ENCODE results near the gene TAC4.
"Not testable (repeated sequence)": the region's sequence is repeated elsewhere in the genome, so short reads cannot be mapped to it uniquely, and the experiment has no call there.

The TAC4 gene

DNA sequence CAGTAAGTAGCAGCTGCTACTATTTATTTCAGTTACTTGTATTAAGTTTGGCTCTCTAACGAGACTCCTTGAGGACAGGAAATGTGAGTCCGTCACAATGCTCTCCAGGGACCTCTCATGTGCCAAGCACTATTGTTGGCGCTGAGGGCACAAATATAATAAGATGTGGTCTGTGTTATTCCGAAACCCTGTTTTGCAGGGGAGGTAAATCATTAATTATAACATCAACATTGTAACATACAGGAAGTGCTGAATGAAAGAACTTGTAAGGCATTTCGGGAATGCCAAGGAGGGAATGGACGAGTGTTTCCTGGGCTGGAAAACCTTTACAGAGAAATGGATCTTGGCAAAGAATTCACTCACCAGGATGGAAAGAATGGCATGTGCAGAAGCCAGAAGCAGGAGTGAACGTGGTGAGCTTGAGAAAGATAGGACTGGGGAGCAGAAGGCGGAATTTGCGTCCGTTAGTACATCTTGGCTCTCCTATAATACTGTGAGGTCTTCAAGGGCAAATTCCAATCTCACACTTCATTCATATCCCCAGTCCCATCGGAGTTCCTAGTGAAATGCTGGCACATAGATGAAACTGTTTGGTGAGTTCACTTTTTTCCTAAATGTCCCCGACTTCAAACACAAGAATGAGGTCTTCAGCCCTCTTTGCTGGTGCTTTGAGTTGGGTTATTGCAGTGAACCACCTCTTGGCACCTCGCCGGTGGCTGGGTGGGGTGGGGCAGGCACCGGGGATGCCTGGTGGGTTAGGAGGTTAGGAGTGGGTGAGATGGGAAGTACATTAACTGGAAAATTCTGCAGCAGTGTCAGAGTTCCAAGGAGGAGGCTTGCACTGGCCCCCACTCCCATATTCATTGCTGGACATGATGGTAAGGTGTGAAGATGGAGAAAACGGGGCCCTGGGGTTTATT is 11.5 kb downstream of the TAC4 start:
- peaks cover 15% of the 10 kb centered on the region for H3K36me3 ChIP-seq (ENCODE audit: control insufficient read depth, insufficient read depth, low read length)
- no peak overlapping the region for H3K9ac ChIP-seq (ENCODE audit: low read depth, low read length)
- no peaks in the 10 kb centered on the region for H3K4me1 ChIP-seq (ENCODE audit: control insufficient read depth, insufficient read depth, low read length)

DNA sequence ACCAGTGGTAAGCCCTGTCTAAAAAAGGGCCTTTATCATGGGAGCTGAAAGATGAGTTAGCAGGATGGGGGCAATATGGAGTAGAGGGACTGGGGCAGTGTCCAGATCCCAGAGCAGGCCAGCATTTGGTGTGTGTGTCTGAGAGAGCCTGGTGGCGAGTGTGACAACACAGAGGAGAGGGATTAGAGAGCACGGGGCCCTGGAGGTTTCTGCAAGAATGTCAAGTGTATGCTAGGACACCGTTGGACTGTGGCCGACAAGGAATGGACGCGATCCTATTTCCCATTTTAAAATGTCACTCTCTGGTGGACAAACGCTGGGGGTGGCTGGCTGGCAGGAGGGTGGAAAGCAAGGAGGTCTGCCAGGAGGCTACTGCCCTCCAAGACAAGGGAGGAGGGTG is 12.4 kb downstream of the TAC4 start:
- H3K4me3 ChIP-seq (ENCODE audit: low read depth, low read length): no peak overlapping the region
- no peak overlapping the region for H3K9ac ChIP-seq (ENCODE audit: low read depth, low read length)
- no peaks in the 10 kb centered on the region for H3K4me1 ChIP-seq (ENCODE audit: control insufficient read depth, insufficient read depth, low read length)
- H3K36me3 ChIP-seq (ENCODE audit: control insufficient read depth, insufficient read depth, low read length): peaks cover 15% of the 10 kb centered on the region
- H3K27me3 ChIP-seq (ENCODE audit: control insufficient read depth, insufficient read depth, low read length): no peaks in the 10 kb centered on the region
- H3K9me3 ChIP-seq (ENCODE audit: control insufficient read depth, insufficient read depth, low read length): no peaks in the 10 kb centered on the region

More for the DNA sequence above, 11.5 kb downstream of the TAC4 start:
- no peak overlapping the region for H3K4me3 ChIP-seq (ENCODE audit: low read depth, low read length)
- H3K9me3 ChIP-seq (ENCODE audit: control insufficient read depth, insufficient read depth, low read length): no peaks in the 10 kb centered on the region
- no peaks in the 10 kb centered on the region for H3K27me3 ChIP-seq (ENCODE audit: control insufficient read depth, insufficient read depth, low read length)

DNA sequence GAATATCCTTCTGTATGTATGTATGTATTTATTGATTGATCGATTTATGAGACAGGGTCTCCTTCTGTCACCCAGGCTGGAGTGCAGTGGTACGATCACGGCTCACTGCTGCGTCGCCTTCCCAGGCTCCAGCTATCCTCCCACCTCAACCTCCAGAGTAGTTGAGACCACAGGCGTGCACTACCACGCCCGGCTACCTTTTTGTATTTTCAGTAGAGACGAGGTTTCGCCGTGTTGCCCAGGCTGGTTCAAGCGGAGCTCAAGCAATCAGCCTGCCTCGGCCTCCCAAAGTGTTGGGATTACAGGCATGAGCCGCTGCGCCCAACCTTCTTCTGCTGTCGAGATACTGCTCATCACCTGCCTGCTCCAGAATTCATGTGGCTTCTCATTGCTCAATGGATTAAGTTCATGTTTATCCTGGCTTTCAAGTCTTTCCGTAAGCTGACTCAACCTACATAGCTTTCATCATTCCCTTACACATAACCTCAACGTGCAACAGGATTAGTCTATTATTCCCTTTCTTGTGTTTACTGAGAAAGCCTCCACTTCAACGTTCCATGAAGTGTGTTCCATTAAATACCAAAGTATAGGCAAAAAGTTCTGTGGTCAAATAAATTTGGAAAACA is 13.6 kb downstream of the TAC4 start:
- no peak overlapping the region for H3K4me3 ChIP-seq (ENCODE audit: low read depth, low read length)
- H3K4me1 ChIP-seq (ENCODE audit: control insufficient read depth, insufficient read depth, low read length): no peaks in the 10 kb centered on the region
- H3K36me3 ChIP-seq (ENCODE audit: control insufficient read depth, insufficient read depth, low read length): peaks cover 15% of the 10 kb centered on the region
- H3K9me3 ChIP-seq (ENCODE audit: control insufficient read depth, insufficient read depth, low read length): no peaks in the 10 kb centered on the region
- no peaks in the 10 kb centered on the region for H3K27me3 ChIP-seq (ENCODE audit: control insufficient read depth, insufficient read depth, low read length)
- no peak overlapping the region for H3K9ac ChIP-seq (ENCODE audit: low read depth, low read length)

DNA sequence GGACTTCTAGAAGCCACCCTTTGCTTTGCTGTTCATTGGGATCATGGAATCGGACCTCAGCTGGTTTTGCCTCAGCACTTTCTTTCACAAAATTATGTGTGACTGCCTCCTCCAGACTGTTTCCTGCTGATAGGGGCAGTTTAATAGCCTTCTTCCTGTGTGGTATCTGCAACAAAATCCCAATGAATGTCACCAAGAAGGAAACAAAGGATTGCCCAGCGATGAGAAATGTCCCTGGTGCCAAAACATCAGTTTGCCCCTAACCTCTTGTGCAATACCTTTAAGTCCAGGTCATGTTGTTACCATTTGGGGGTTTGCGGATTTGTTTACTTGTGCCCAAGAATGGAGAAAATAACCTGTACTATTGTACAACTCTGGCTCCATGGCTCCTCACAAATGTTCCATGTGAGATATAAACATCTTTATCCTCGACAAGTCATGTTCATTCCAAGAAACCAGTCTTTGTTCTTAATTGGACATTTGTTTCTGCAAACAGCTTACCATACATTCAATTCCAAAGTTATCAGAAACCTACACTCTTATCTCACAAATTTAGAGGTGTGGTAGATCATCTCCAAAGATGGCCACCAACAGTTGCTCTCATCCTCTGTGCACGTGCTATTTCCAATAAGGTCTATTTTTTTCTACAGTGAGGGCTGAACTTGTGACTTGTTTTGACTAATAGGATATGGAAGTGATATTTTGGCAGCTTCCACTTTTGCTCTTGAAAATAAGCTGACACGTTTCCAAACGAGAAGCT is 14.8 kb downstream of the TAC4 start:
- H3K4me3 ChIP-seq (ENCODE audit: low read depth, low read length): no peak overlapping the region
- H3K27me3 ChIP-seq (ENCODE audit: control insufficient read depth, insufficient read depth, low read length): no peaks in the 10 kb centered on the region
- H3K9me3 ChIP-seq (ENCODE audit: control insufficient read depth, insufficient read depth, low read length): no peaks in the 10 kb centered on the region
- no peak overlapping the region for H3K9ac ChIP-seq (ENCODE audit: low read depth, low read length)
- H3K4me1 ChIP-seq (ENCODE audit: control insufficient read depth, insufficient read depth, low read length): no peaks in the 10 kb centered on the region
- peaks cover 15% of the 10 kb centered on the region for H3K36me3 ChIP-seq (ENCODE audit: control insufficient read depth, insufficient read depth, low read length)

DNA sequence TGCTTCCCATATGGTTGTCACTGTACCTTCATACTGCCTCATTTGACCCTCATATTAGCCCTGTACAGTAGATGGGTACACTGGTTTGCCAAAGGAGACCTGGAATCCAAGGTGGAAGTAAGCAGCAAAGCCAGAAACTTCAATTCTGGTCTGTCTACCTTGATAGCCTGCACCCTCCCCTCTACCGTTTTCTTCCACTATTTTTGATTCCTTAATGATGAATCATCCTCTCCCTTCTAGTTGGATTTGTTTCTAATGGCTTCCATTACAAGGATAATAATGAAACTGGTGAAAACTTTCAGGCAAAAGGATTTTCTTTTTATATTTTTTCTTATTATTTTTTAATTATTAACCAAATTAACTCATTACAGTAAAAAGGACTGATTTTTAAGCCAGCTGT is 17.3 kb downstream of the TAC4 start:
- Histone ChIP-seq H3K27me3 (ENCODE audit: control insufficient read depth, insufficient read depth, low read length) (no peaks in the 10 kb centered on the region), H3K9ac (ENCODE audit: low read depth, low read length) (no peak overlapping the region), H3K36me3 (ENCODE audit: control insufficient read depth, insufficient read depth, low read length) (peaks cover 34% of the 10 kb centered on the region), H3K9me3 (ENCODE audit: control insufficient read depth, insufficient read depth, low read length) (no peaks in the 10 kb centered on the region), H3K4me1 (ENCODE audit: control insufficient read depth, insufficient read depth, low read length) (no peaks in the 10 kb centered on the region), H3K4me3 (ENCODE audit: low read depth, low read length) (no peak overlapping the region)

DNA sequence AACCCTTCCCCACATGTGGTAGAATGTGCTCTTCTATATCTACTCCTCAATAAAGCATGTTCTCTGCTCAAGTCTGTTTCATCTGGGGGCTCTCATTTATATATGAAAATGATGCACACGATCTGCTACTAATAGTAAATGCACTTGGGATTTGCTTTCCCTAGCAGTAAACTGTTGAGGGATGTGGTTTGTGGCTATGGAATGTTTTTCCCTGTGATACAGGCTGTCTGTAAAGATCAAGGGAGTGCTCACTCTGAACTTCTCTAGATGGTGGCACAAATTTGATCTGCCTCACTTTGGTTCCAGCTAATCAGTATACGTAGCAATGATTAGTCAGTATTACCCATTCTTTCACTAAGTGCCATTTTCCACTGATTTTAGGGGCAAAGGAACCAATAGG is 18.8 kb downstream of the TAC4 start:
- H3K9me3 ChIP-seq (ENCODE audit: control insufficient read depth, insufficient read depth, low read length): no peaks in the 10 kb centered on the region
- H3K36me3 ChIP-seq (ENCODE audit: control insufficient read depth, insufficient read depth, low read length): peaks cover 37% of the 10 kb centered on the region
- no peak overlapping the region for H3K9ac ChIP-seq (ENCODE audit: low read depth, low read length)
- no peaks in the 10 kb centered on the region for H3K4me1 ChIP-seq (ENCODE audit: control insufficient read depth, insufficient read depth, low read length)
- H3K4me3 ChIP-seq (ENCODE audit: low read depth, low read length): no peak overlapping the region
- no peaks in the 10 kb centered on the region for H3K27me3 ChIP-seq (ENCODE audit: control insufficient read depth, insufficient read depth, low read length)

DNA sequence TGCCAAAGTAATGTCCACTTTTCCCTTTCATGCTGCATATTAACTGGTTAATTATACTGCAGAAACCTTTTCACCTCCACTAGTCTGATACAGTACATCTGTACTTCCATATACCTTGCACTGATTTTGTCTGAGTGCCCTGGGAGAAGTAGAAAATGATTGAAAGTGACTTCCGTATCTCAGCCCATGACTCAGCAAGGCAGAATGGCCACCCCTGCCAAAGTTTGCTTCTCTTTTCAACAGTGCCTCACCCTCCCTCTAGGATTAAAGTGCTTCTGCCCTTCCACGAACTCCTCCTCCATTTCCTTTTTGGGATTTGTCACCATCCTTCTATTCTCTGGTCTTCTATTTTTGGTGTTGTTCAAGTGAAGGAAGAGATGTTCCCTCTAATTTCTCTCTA is 19.5 kb downstream of the TAC4 start:
- not testable (repeated sequence) for H3K4me3 ChIP-seq (ENCODE audit: low read depth, low read length); H3K9ac ChIP-seq (ENCODE audit: low read depth, low read length); H3K9me3 ChIP-seq (ENCODE audit: control insufficient read depth, insufficient read depth, low read length); H3K4me1 ChIP-seq (ENCODE audit: control insufficient read depth, insufficient read depth, low read length); H3K27me3 ChIP-seq (ENCODE audit: control insufficient read depth, insufficient read depth, low read length)
- H3K36me3 ChIP-seq (ENCODE audit: control insufficient read depth, insufficient read depth, low read length): peaks cover 38% of the 10 kb centered on the region

DNA sequence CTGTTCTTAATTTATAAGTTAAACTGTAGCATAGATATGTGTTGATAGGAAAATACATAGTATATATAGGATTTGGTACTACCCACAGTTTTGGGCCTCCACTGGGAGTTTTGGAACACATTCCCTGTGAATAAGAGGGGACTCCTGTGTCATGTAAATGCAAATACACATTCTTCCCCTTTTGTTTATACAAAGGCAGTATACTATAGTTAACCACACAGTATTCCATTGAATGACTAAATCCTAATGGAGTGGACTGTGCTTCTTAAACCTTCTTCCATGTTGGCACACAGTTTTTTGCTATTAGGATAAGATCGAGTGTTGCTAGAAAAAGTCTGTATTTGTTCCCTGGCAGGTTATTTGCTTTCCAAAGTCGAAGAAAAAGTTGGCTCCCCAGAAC is 22.2 kb downstream of the TAC4 start:
- H3K4me3 ChIP-seq (ENCODE audit: low read depth, low read length): no peak overlapping the region
- H3K9ac ChIP-seq (ENCODE audit: low read depth, low read length): no peak overlapping the region
- no peaks in the 10 kb centered on the region for H3K9me3 ChIP-seq (ENCODE audit: control insufficient read depth, insufficient read depth, low read length)
- H3K36me3 ChIP-seq (ENCODE audit: control insufficient read depth, insufficient read depth, low read length): peaks cover 38% of the 10 kb centered on the region
- no peaks in the 10 kb centered on the region for H3K4me1 ChIP-seq (ENCODE audit: control insufficient read depth, insufficient read depth, low read length)
- H3K27me3 ChIP-seq (ENCODE audit: control insufficient read depth, insufficient read depth, low read length): no peaks in the 10 kb centered on the region

DNA sequence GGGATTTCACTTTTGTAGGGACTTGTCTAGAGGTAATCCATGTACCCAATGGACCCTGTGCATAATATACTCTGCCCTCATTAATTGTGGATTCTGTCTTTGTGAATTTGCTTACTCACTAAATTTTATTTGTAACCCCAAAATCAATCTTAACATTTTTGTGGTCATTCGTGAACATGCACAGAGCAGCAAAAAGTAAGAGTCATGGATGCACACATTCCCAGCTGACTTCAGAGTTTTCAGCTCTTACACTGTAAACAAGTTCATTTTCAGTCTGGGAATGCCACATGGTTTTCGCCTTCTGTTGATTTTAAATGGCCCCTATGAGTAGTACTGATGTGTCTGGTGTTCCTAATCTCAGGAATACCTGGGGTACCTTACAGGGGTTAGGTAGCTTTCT is 24.3 kb downstream of the TAC4 start:
- H3K9me3 ChIP-seq (ENCODE audit: control insufficient read depth, insufficient read depth, low read length): no peaks in the 10 kb centered on the region
- H3K4me3 ChIP-seq (ENCODE audit: low read depth, low read length): no peak overlapping the region
- H3K4me1 ChIP-seq (ENCODE audit: control insufficient read depth, insufficient read depth, low read length): no peaks in the 10 kb centered on the region
- no peak overlapping the region for H3K9ac ChIP-seq (ENCODE audit: low read depth, low read length)
- peaks cover 42% of the 10 kb centered on the region for H3K36me3 ChIP-seq (ENCODE audit: control insufficient read depth, insufficient read depth, low read length)
- no peaks in the 10 kb centered on the region for H3K27me3 ChIP-seq (ENCODE audit: control insufficient read depth, insufficient read depth, low read length)

DNA sequence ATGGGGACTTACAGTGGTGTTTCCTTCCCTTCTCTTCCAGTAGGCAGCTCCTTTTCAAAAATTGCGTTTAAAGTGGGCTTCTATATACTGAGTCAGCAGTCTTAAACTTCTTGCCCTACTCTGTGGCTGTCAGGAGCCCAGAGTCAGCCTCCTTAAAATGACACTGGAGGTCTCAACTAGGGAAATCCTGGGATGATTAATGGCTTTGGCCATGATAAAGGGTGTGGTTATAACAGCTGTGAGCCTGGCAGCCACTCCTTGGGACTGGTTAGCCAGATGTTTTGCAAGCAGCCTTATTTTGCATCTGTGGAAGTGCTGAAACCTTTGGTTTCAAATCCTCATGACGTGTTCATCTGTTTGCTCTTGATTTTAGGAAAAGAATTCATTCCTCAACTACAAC is 25.0 kb downstream of the TAC4 start:
- Histone ChIP-seq H3K9me3 (ENCODE audit: control insufficient read depth, insufficient read depth, low read length) (no peaks in the 10 kb centered on the region), H3K4me3 (ENCODE audit: low read depth, low read length) (no peak overlapping the region), H3K27me3 (ENCODE audit: control insufficient read depth, insufficient read depth, low read length) (no peaks in the 10 kb centered on the region), H3K4me1 (ENCODE audit: control insufficient read depth, insufficient read depth, low read length) (no peaks in the 10 kb centered on the region), H3K9ac (ENCODE audit: low read depth, low read length) (no peak overlapping the region), H3K36me3 (ENCODE audit: control insufficient read depth, insufficient read depth, low read length) (peaks cover 48% of the 10 kb centered on the region)

DNA sequence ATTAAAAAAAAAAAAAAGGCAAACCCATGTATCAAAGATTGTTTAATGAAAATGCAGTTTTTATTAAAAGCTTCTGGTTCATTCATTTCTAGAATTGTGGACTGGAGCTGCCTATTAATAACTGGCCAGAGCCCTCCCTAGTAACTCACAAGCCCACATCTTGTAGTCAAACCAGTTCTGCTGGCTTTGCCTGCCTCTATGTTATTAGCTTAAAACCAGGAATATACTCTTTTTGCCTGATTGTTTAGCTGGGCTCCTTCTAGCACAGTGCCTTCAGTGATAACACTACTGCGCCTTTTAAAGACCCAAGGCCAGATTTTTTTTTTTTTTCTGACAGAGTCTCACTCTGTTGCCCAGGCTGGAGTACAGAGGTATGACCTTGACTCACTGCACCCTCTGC is 26.0 kb downstream of the TAC4 start:
- peaks cover 5% of the 10 kb centered on the region for H3K4me1 ChIP-seq (ENCODE audit: control insufficient read depth, insufficient read depth, low read length)
- H3K36me3 ChIP-seq (ENCODE audit: control insufficient read depth, insufficient read depth, low read length): peaks cover 46% of the 10 kb centered on the region
- H3K9me3 ChIP-seq (ENCODE audit: control insufficient read depth, insufficient read depth, low read length): no peaks in the 10 kb centered on the region
- H3K9ac ChIP-seq (ENCODE audit: low read depth, low read length): no peak overlapping the region
- no peaks in the 10 kb centered on the region for H3K27me3 ChIP-seq (ENCODE audit: control insufficient read depth, insufficient read depth, low read length)
- no peak overlapping the region for H3K4me3 ChIP-seq (ENCODE audit: low read depth, low read length)

Data from iPS-15b (cell line).